AG09309 (cell line): Measurements from ENCODE around the gene JARID2.

ENCODE experiments used
- DNase-seq: peaks from one replicate; pipeline ENCODE4 v3.0.0-alpha.2; 2010; ENCODE audit warnings: low read depth
- H3K4me3 ChIP-seq: 2 replicates; pipeline ENCODE4 v1.5.1; 2011; ENCODE audit warnings: mild to moderate bottlenecking, low read depth, low read length, moderate library complexity; ENCODE audit not compliant: control insufficient read depth
- CTCF ChIP-seq: IDR thresholded peaks from 2 replicates; pipeline ENCODE4 v1.5.1; 2011; ENCODE audit warnings: mild to moderate bottlenecking, low read depth, low read length, inconsistent platforms; ENCODE audit not compliant: insufficient read depth, control insufficient read depth; ENCODE audit errors: missing control alignments

JARID2 gene

DNA sequence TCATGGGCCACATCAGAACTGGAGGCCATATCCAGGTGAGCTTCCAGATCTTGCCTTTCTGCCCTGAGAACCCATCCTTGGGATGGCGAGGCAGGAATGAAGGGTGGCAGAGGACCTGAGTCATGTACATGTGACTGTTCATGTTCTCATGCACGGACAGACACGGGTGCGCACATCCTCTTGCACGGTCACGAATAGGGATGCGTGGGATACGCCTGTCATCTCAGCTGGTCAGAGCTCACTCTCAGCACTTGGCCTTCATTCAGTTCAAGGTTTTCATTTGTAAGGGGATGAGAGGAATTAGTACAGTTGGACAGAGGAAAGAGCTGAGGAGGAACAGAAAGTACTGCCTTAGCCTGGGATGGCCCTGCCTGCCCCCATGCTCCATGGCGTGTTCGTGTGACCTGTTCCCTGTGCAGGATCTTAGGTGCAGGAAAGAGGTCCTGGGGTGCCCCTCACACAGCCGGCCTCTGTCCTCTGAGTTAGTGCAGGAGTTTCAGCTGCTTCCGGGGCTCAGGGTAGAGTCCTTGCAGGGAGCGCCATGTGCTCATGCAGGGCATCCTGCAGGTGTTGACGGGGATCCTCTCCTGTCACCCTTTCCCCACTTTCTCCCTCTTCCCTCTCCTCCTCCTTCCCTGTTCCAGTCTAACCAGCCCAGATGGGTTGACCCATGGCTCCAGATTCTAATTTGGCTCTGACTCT, 243.5 kb downstream of the JARID2 start:
- TF ChIP-seq CTCF, result no peak

GRCh38 chr6:15490242-15491100, 244.6 kb downstream of the JARID2 start:
- DNase-seq, result no peak
- no peak for TF ChIP-seq CTCF
- no peak overlapping the region for H3K4me3 ChIP-seq

More for the DNA sequence above, 243.5 kb downstream of the JARID2 start:
- no peak overlapping the region for H3K4me3 ChIP-seq
- DNase-seq, result no peak

GRCh38 chr6:15491255-15491985, 245.6 kb downstream of the JARID2 start:
- DNase-seq, result peak; percentile 61
- H3K4me3 ChIP-seq, result no peak overlapping the region
- peak; percentile 99 for TF ChIP-seq CTCF

DNA sequence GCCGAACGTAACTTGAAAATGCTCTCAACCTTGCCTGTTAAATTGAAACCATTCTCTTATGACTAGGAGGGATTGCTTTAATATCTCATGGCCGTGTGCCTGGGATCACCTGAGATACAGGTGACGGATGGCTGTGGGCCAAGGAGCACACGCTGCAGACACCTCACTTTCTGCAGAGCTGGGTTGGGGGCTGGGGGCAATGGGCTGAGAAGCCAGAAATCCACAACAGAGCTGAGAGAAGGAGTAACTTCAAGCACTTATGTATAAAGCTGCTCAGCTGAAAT, 246.1 kb downstream of the JARID2 start:
- no peak for TF ChIP-seq CTCF
- DNase-seq, result no peak
- H3K4me3 ChIP-seq, result no peak overlapping the region

GRCh38 chr6:15493437-15494168, 247.7 kb downstream of the JARID2 start:
- no peak overlapping the region for H3K4me3 ChIP-seq
- no peak for DNase-seq
- no peak for TF ChIP-seq CTCF

- H3K4me3 ChIP-seq, result no peak overlapping the region
- TF ChIP-seq CTCF, result no peak
- DNase-seq, result no peak
These were observed 249.6 kb downstream of the JARID2 start for GRCh38 chr6:15495375-15495901.
